ENCODE measurements around the gene ABLIM2. TPM values are rescaled to one million over a fixed set of nuclear protein-coding genes. Genes with fewer than 3 reads are reported as not detected.

The ABLIM2 gene
- total and polyA plus RNA-seq, 2 donors (not counting 1 experiment from before 2014, with no cell fraction given), result 3.3 to 79.0 TPM

GRCh38 chr4:8177956-8178355 lies 19.3 kb upstream of the ABLIM2 start:
- POLR2A ChIA-PET, result interaction anchor here (0.7 kb wide), 1 partner anchor 15 kb away, joined by 3 read pairs; no protein-coding TSS in a partner anchor
- no peaks in the 10 kb centered on the region for H3K27me3 ChIP-seq (replicated peaks in 1 of 4; ENCODE audit: control extremely low read depth in 1 of 4, control insufficient read depth in 3 of 4, insufficient read depth in 4 of 4, low read length in 3 of 4)
- no peak overlapping the region for H3K4me3 ChIP-seq (ENCODE audit: control extremely low read depth in 1 of 5, extremely low read depth in 1 of 5, insufficient read depth in 1 of 5, low read depth in 2 of 5, low read length in 4 of 5)
- H2AFZ ChIP-seq (ENCODE audit: insufficient read depth, low read depth, low read length, poor library complexity, severe bottlenecking), result no peak overlapping the region
- no peak overlapping the region for H3K4me2 ChIP-seq (replicated peaks; ENCODE audit: low read depth, low read length, poor library complexity, severe bottlenecking)
- no peaks in the 10 kb centered on the region for H3K36me3 ChIP-seq (replicated peaks in 1 of 2; ENCODE audit: control extremely low read depth in 1 of 2, control insufficient read depth in 1 of 2, extremely low read depth in 1 of 2, insufficient read depth in 2 of 2, low read length in 1 of 2)
- H4K20me1 ChIP-seq (ENCODE audit: control insufficient read depth, insufficient read depth, low read length, poor library complexity, severe bottlenecking), result no peaks in the 10 kb centered on the region
- TF ChIP-seq CTCF (IDR thresholded peaks at IDR 0.05) (no peak), EZH2 (IDR thresholded peaks at IDR 0.05; ENCODE audit: borderline replicate concordance, insufficient read depth, low read depth, low read length, poor library complexity, severe bottlenecking) (no peak)
- ATAC-seq (ENCODE audit: low read depth) (no peak), DNase-seq (no peak)
- peaks cover 0 to 7% (median 0%) of the 10 kb centered on the region in 3 donors for H3K9me3 ChIP-seq (ENCODE audit: control extremely low read depth in 1 of 3, control insufficient read depth in 2 of 3, insufficient read depth in 1 of 3, low read length in 2 of 3)
- Mint-ChIP-seq H3K4me3 (no peak overlapping the region), H3K27me3 (no peaks in the 10 kb centered on the region), H3K4me1 (peaks cover 4% of the 10 kb centered on the region), H3K27ac (no peak overlapping the region), H3K9me3 (ENCODE audit: insufficient read depth) (no peaks in the 10 kb centered on the region)
- CTCF ChIA-PET, result interaction anchor here (1.0 to 4.9 kb wide), 4 partner anchors 14 to 224 kb away, joined by 3 to 48 read pairs (median 22); no protein-coding TSS in a partner anchor
- H3K4me1 ChIP-seq (ENCODE audit: control insufficient read depth in 2 of 2, insufficient read depth in 2 of 2, low read length in 2 of 2), result peaks cover 5 to 11% of the 10 kb centered on the region in 2 donors
- no peaks in the 10 kb centered on the region for H3K79me2 ChIP-seq (ENCODE audit: control insufficient read depth, insufficient read depth, low read length)
- intact Hi-C loops (cut with micrococcal nuclease), result loop anchor here (1.0 kb wide), 2 partner anchors 14 to 64 kb away; no protein-coding TSS in a partner anchor
- WGBS (ENCODE audit: insufficient coverage), result 100% methylated on average over 6 of the region's 11 CpGs
- H3K27ac ChIP-seq (ENCODE audit: low read length in 2 of 2), result no peak overlapping the region
- H3K9ac ChIP-seq (ENCODE audit: low read length), result no peak overlapping the region

- Histone ChIP-seq H3K9ac (ENCODE audit: low read length) (no peak overlapping the region), H3K4me2 (replicated peaks; ENCODE audit: low read depth, low read length, poor library complexity, severe bottlenecking) (no peak overlapping the region), H3K79me2 (ENCODE audit: control insufficient read depth, insufficient read depth, low read length) (no peaks in the 10 kb centered on the region), H2AFZ (ENCODE audit: insufficient read depth, low read depth, low read length, poor library complexity, severe bottlenecking) (no peak overlapping the region), H3K4me1 (ENCODE audit: control insufficient read depth in 2 of 2, insufficient read depth in 2 of 2, low read length in 2 of 2) (peaks cover 7 to 15% of the 10 kb centered on the region in 2 donors), H3K27me3 (replicated peaks in 1 of 4; ENCODE audit: control extremely low read depth in 1 of 4, control insufficient read depth in 3 of 4, insufficient read depth in 4 of 4, low read length in 3 of 4) (no peaks in the 10 kb centered on the region), H3K27ac (ENCODE audit: low read length in 2 of 2) (no peak overlapping the region), H3K9me3 (ENCODE audit: control extremely low read depth in 1 of 3, control insufficient read depth in 2 of 3, insufficient read depth in 1 of 3, low read length in 2 of 3) (peaks cover 0 to 9% (median 0%) of the 10 kb centered on the region in 3 donors), H3K36me3 (replicated peaks in 1 of 2; ENCODE audit: control extremely low read depth in 1 of 2, control insufficient read depth in 1 of 2, extremely low read depth in 1 of 2, insufficient read depth in 2 of 2, low read length in 1 of 2) (no peaks in the 10 kb centered on the region), H4K20me1 (ENCODE audit: control insufficient read depth, insufficient read depth, low read length, poor library complexity, severe bottlenecking) (no peaks in the 10 kb centered on the region), H3K4me3 (ENCODE audit: control extremely low read depth in 1 of 5, extremely low read depth in 1 of 5, insufficient read depth in 1 of 5, low read depth in 2 of 5, low read length in 4 of 5) (no peak overlapping the region)
- DNase-seq, result no peak
- ChIA-PET POLR2A (interaction anchor here (0.8 to 2.0 kb wide), 7 partner anchors 13 to 55 kb away, joined by 3 to 10 read pairs (median 5); partner anchors contain the start of gene SH3TC1), CTCF (interaction anchor here (0.7 to 5.7 kb wide), 33 partner anchors 10 to 375 kb away, joined by 3 to 127 read pairs (median 7); partner anchors contain the start of genes ABLIM2 and SH3TC1)
- Mint-ChIP-seq H3K27me3 (no peaks in the 10 kb centered on the region), H3K9me3 (ENCODE audit: insufficient read depth) (no peaks in the 10 kb centered on the region), H3K4me3 (no peak overlapping the region), H3K27ac (no peak overlapping the region), H3K4me1 (peaks cover 6% of the 10 kb centered on the region)
- no peak for ATAC-seq (ENCODE audit: low read depth)
- TF ChIP-seq CTCF (IDR thresholded peaks at IDR 0.05), result no peak
- TF ChIP-seq EZH2 (IDR thresholded peaks at IDR 0.05; ENCODE audit: borderline replicate concordance, insufficient read depth, low read depth, low read length, poor library complexity, severe bottlenecking), result no peak
- intact Hi-C loops (cut with micrococcal nuclease), result loop anchor here (1.0 kb wide), 2 partner anchors 15 to 65 kb away; no protein-coding TSS in a partner anchor
- 81% methylated on average over 6 of the region's 6 CpGs for WGBS (ENCODE audit: insufficient coverage)
These were observed 18.9 kb upstream of the ABLIM2 start for GRCh38 chr4:8177552-8177951.
